Activated CD4-positive, alpha-beta T cell treated with anti-CD3 and anti-CD28 coated beads for 1 hour (primary cell): ENCODE data around the gene NLRP9.

ENCODE experiments used
- DNase-seq: peaks from one replicate; pipeline ENCODE4 v3.0.0-alpha.2; 2020

Gene NLRP9

DNA sequence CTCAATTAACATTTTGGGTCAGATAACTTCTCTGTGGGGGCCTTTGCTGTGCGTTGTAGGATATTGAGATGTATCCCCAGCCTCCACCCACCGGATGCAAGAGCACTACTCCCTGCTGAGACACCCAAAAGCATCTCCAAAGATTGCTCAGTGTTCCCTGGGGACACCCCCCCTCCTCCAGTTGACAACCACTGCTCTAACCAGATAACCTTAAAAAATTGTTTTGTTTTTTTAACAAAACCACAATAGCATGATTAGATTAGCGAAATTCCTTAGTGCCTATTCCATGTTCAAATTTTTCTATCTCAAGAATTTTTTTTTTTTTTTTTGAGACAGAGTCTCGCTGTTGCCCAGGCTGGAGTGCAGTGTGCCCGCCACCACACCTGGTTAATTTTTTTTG is 65.8 kb downstream of the NLRP9 start:
- no peak for DNase-seq

DNA sequence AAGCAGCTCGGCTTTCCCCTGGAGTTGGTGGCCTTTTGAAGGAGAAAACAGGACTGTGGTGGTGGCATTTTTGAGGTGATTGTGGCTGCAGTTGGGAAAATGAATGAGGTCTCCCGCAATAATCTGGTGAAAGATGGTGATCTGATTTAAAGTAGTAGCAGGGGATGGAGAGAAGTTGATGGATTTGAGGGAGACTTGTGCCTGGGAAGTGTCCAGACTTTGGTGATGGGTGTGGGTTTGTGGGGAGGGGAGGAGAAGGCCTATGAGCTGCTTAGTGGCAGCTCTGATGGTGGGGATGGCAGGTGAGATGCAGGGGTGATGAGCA is 67.2 kb downstream of the NLRP9 start:
- DNase-seq: no peak

DNA sequence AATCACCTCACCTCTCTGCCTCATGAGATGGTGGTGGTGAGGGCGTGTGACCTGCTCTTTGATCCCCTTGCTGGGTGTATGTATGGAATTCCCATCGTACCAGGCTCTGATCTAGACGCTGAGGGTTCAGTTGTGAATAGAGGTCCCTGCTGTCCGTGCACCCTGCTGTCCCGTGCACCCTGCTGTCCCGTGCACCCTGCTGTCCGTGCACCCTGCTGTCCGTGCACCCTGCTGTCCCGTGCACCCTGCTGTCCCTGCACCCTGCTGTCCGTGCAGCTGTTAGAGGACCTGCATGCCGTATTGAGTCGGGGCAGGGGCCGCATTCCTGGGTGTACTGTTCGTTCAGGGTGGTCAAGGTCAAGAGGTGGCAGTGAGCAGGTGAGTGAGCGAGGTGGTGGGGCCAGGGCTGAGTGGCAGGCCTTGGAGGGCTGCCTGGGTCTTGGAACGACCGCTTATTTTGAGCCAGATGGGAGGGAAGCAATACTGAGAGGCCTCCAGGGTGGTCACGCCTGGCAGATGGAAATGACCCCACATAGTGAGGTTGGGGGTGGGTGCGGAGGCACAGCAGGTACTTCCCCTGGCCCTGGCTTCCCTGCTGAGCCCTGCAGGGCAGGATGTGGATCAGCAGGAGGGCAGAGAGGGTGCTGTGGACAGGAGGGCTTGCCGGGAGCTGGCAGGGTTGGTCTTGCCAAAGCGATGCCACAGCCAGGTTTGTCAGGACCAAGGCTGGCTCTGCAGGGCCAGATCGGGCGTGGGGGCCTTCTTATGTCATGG is 67.7 kb downstream of the NLRP9 start:
- DNase-seq: peak; percentile 27

DNA sequence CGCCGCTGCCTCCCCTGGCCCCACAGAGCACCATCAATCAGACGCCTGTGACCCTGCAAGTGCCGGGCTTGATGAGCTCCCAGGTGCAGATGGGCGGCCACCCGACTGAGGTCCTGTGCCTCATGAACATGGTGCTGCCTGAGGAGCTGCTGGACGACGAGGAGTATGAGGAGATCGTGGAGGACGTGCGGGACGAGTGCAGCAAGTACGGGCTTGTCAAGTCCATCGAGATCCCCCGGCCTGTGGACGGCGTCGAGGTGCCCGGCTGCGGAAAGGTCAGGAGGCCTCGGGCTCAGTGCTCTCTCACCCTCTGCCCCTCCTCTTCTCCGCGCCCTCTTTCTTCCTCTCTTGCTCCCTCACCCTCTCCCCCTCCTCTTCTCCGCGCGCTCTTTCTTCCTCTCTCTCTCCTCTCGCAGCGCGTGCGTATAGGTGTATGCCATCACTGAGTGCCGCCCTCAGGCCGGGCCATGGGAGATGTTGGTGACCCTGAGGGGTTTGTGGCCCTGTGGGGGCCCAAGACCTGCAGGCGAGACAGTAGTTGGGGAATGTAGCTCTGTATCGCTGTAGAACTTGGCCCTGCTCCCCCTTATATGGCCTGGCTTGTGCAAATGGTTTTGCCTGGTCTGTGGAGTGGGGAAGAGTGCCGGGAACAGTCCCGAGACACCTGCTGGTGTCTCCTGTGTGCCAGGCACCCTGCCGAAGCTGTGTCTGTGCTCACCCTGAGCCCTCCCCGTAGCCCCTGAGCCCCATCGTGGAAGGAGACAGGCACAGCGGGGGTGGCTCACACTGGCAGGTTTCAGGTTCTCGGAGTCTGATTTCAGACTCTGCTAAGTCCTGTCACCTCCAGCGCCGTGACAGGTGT is 68.6 kb downstream of the NLRP9 start:
- DNase-seq: no peak

DNA sequence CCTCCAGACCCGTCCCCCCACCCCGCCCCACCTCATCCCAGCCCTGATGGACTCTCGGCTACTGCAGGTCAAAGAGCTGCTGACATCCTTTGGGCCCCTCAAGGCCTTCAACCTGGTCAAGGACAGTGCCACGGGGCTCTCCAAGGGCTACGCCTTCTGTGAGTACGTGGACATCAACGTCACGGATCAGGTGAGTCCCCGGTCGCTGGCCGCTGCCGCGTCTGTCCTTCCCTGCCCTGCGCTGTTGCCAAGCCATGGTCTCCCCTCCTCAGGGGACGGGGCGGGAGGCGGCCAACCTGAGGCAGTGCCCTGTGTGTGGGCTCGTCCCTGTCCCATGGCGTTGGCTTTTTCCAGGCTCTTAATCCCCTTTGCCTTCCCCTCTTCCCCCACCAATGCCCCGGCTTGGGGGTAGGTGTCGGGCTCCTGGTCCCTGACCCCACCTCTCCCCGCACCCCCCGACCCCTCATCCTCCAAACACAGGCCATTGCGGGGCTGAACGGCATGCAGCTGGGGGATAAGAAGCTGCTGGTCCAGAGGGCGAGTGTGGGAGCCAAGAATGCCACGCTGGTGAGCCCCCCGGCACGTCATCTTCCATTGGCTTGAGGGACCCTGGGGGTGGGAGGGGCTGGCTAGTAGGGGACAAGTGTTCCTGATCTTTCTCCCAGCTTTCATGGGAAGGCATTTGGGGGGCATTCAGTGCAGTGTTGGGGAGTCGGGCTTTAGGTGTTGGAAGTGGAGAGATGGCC is 69.4 kb downstream of the NLRP9 start:
- DNase-seq: no peak

DNA sequence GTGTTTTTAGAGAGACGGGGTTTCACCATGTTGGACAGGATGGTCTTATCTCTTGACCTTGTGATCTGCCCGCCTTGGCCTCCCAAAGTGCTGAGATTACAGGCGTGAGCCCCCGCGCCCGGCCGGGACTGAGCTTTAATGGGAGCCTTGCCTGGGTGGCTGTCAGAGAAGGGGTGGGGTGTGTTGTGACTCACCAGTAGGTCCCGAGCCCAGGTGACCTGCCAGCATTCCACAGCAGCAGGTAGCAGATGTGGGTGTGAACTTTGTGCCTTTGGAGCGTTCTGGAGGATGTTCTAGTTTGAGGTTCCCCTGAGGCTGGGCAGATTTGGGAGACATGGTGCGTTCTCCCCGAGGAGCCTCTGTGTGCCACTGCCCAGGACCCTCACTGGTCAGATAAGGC is 70.2 kb downstream of the NLRP9 start:
- DNase-seq: no peak

DNA sequence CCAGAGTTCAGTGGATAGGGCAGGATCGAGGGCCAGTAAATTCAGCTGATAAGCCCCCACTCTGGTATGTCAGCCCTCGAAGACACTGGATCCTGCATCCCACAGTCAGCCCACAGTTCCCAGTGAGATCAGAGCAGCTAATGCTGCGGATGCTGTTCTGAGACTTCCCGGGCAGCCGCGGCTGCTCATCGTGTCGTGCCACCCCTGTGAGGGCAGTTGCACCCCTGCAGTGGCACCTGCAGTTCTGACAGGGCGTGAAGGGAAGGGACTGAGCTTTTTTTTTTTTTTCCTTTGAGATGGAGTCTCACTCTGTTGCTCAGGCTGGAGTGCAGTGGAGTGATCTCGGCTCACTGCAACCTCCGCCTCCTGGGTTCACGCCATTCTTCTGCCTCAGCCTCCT is 70.7 kb downstream of the NLRP9 start:
- no peak for DNase-seq

DNA sequence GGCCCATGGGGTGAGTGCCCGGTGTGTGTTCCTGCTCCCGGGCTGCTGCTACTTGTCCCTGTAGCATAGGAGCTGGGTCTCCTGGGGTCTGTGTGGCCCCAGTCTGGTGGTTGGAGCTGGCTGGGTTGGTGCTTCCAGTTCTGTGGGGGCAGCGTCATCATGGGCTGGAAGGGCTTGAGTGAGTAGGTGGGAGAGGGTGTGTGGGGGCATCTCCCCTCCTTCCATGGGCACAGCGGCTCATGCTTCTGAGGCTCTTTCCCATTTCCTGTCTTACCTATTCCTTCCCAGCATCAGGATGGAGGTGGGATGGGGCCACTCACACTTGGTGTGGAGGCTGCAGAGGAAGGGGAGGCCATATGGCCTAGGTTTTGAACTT is 71.2 kb downstream of the NLRP9 start:
- DNase-seq: no peak

DNA sequence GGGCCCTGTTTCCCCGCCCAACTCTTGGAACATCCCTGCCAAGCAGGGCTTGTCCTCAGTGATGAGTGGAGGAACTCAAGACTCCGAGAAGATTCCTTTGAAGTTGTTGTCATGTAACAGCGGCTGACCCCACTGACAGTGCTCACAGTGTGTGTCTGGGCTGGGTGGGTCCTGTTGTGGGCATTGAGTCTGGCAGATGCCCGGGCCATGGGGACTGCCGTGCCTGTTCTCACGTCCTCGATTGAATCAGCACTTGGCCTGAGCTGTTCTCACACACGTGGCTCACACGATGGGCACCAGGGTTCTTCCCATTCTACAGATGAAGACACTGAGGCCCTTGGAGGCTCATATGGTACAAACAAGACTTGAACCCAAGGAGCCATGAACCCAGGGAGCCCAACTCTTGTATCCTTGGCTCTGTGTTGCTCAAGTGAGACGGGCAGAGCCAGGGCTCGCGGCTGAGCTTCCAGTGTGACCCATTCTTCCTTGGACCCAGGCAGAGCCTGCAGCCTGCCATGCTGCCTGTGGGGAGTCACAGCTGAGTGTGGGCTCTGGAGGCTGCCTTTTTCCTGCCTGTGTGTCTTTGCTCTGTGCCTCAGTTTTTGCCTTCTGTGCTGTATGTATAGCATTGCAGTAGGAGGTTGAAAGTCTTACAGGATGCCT is 71.7 kb downstream of the NLRP9 start:
- no peak for DNase-seq

DNA sequence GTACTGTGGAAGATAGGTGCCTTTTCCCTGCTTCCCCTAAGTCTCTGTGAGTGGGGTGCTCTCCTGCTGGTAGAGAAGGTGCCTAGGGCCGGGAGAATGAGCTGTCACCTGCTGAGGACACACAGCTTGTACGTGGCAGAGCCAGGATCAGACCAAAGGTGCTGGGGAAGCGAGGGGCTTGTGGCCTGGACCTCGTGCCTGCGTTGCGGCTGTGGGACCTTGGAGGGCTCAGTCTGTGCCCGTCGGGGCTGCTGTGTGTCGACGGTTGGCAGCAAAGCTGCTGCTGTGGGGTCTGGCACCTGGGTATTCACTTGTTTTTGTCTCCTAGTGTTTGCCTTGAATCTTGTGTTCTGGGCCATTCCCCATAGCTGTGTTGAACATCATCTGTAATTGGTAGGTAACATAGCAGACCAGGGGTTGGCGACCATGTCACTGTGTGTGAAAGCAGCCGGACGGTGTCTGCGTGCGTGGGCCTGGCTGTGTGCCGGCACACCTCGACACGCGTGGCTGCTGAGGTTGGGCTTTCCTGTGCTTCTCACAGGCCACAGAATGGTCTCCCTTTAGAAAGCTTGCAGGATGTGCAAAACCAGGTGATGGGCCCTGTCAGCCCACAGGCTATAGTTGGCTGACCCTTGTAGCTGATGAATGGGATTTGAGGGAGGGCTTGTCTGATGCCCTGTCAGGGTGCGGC is 74.2 kb downstream of the NLRP9 start:
- DNase-seq: no peak

DNA sequence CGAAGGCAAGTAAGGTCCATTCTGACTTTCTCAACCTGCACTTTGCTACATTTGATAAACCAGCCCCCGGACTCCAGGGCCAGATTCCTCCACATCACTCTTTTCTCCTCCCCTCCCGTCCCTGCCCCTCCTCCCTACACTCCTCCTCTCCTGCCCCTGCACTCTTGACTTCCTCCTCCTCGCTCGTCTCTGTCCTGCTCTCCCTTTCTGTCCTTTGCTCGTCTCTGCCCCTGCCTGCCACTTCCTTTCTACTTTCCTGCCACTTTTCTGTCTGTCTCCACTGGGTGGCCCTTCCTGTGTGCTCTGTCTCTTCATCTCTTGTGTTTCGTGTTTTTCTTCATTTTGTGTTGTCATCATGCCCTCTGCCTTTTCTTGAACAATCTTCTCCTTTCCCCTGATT is 76.4 kb downstream of the NLRP9 start:
- no peak for DNase-seq

DNA sequence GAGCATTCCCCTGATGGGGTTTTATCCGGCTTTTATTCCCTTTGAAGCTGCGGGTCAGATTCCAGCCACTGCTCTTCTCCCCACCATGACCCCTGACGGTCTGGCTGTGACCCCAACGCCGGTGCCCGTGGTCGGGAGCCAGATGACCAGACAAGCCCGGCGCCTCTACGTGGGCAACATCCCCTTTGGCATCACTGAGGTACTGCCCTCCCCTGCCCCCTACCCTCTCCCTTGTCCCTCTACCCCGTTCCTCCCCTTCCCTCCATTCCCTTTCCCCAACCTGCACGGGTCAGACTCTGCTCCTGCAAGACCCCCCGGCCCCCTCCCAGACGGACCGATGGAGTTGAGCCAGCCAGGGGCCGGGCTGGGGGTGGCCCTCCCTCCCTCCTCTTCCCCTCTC is 77.2 kb downstream of the NLRP9 start:
- no peak for DNase-seq

DNA sequence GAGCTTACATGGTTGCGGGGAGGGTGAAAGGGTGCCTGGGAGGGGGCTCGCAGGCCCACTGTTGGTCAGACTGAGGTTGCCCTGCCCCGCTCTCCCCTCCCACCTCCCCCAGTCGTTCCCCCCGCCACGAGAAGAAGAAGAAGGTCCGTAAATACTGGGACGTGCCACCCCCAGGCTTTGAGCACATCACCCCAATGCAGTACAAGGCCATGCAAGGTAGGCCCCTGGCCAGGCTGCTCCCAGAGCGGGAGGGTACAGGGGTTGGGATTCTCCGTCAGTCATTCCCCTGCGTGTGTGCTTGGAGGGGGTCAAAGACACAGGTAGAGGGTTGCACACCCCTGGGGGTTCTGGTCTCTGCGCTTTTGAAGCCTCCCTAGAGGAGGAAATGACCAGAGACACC is 77.8 kb downstream of the NLRP9 start:
- DNase-seq: no peak

DNA sequence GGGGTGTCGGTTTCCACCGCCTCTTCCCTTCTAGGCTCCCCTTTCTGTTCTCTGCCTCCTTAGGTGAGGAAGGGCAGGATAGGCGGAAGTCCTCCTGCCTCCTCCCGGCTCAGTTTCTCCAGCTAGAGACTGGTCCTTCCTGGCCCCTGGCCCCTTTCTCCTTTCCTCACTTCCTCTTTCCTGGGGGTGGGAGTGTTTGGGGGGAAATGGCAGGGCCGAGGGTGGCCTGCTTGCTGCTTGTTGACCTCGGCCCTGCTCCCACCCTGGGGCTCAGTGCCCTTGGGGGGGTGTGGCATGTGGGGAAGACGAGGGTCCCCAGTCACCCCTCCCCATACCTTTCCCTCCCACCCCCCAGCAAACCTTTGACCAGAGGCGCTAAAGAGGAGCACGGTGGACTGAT is 78.4 kb downstream of the NLRP9 start:
- no peak for DNase-seq

DNA sequence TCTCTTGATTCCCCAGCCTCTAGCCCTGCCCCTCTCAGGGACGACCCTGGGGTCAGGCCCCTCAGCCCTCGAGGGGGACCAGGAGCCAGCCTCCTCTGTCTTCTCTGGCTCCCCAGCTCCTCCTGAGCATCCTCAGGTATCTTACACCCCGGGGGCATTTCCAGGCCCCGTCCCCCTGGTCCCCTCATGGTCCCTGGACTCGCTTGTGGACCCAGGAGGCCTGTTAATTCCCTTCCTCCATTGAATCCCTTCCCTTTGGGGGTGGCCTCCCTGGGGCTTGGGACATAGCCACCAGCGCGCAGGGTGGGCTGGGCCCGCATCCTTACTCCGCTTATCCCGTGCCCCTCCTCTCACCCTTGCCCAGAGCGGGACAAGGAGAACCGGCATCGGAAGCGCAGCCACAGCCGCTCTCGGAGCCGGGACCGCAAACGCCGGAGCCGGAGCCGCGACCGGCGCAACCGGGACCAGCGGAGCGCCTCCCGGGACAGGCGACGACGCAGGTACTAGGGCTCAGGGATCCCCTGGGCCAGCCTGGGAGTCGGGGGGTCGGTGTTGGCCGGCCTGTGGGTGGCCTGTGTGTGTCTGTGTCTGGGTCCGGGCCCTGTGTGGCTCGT is 79.2 kb downstream of the NLRP9 start:
- DNase-seq: no peak
